ENCODE results near the gene C17orf107.

The C17orf107 gene

GRCh38 chr17:4932756-4933155 is 33.4 kb downstream of the C17orf107 start:
- H3K4me3 ChIP-seq (ENCODE audit: low read depth, low read length): no peak overlapping the region
- TF ChIP-seq CTCF (IDR thresholded peaks at IDR 0.05; ENCODE audit: low read depth, low read length): no peak

- no peak for TF ChIP-seq CTCF (IDR thresholded peaks at IDR 0.05; ENCODE audit: low read depth, low read length)
- no peak overlapping the region for H3K4me3 ChIP-seq (ENCODE audit: low read depth, low read length)
Measured at GRCh38 chr17:4933646-4934045, 34.3 kb downstream of the C17orf107 start.

DNA sequence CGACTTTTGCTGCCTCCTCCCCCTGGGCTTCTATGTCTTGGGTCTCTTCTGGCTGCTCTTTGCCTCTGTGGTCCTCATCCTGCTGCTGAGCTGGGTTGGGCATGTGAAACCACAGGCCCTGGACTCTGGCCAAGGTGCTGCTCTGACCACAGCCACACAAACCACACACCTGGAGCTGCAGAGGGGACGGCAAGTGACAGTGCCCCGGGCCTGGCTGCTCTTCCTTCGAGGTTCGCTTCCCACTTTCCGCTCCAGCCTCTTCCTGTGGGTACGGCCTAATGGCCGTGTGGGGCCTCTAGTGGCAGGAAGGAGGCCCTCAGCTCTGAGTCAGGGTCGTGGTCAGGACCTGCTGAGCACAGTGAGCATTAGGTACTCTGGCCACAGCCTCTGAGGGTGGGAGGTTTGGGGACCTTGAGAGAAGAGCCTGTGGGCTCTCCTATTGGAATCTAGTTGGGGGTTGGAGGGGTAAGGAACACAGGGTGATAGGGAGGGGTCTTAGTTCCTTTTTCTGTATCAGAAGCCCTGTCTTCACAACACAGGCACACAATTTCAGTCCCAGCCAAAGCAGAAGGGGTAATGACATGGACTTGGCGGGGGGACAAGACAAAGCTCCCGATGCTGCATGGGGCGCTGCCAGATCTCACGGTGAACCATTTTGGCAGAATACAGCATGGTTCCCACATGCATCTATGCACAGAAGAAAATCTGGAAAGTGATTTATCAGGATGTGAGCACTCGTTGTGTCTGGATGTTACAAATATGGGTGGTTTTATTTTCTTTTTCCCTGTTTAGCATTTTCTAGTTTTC is 35.0 kb downstream of the C17orf107 start:
- peak; percentile 17; the same call in 1 of the 2 replicates for TF ChIP-seq CTCF (IDR thresholded peaks at IDR 0.05; ENCODE audit: low read depth, low read length)
- no peak overlapping the region for H3K4me3 ChIP-seq (ENCODE audit: low read depth, low read length)

DNA sequence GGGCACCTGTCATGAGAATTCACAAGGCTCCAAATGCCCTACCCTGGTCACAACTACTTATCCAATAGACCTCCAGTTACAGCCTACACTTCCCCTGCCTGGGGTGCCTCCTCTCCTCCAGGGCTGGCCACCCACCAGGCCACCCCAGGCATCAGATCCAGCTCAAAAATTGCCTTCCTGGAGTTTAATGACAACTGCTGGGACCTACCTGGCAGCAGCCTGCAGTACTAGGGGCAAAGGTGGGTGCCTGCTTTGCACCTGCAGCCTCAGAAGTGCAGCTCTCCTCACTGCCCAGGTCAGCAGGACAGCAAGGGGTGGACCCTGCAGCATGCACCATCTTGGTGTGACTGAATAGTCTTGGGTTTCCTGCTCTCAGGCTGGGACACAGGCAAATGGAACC is 36.3 kb downstream of the C17orf107 start:
- no peak overlapping the region for H3K4me3 ChIP-seq (ENCODE audit: low read depth, low read length)
- TF ChIP-seq CTCF (IDR thresholded peaks at IDR 0.05; ENCODE audit: low read depth, low read length): no peak

DNA sequence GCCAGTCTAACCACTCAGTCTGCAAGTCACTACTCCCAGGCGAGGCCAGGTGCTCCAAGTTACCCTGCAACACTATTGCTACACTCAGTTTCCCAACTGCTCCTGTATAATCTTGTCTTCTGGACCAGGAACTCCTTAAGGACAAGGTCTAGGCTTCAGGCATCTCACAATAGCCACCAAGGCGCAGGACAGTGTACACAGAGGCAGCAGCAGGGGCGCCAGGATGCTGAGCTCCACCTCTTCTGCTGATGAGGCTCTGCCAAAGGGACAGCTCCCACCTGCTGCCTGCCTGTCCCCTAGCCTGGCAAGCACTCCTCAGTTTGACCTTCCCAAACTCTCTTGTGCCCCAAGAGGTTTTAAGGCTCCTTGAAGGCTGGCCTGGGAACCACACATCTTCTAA is 37.1 kb downstream of the C17orf107 start:
- no peak overlapping the region for H3K4me3 ChIP-seq (ENCODE audit: low read depth, low read length)
- no peak for TF ChIP-seq CTCF (IDR thresholded peaks at IDR 0.05; ENCODE audit: low read depth, low read length)

- no peak overlapping the region for H3K4me3 ChIP-seq (ENCODE audit: low read depth, low read length)
- no peak for TF ChIP-seq CTCF (IDR thresholded peaks at IDR 0.05; ENCODE audit: low read depth, low read length)
Measured at GRCh38 chr17:4937553-4937952, 38.2 kb downstream of the C17orf107 start.

DNA sequence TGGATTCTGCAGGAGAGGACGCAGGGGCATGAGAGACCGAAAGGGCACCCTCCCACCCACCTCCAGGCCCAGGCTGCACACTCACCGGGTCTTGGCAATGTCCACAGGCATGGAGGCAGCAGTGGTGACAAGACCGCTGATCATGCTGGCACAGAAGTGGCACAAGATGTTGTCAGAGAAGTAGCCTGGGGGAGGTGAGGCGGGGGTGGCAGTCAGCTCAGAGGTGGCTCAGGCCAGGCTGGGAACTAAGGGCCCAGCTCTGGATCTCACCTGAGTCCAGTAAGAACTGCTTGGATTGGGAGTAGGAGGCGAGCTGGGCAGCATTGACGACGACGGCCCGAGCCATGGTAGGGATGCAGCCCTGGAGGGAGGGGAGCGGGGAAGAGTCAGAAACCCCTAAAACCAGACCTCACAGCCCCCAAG is 38.7 kb downstream of the C17orf107 start:
- no peak overlapping the region for H3K4me3 ChIP-seq (ENCODE audit: low read depth, low read length)
- TF ChIP-seq CTCF (IDR thresholded peaks at IDR 0.05; ENCODE audit: low read depth, low read length): no peak

Measured in WI38 (cell line).